Mucosa of descending colon (tissue), 3 donors: Measurements from ENCODE around the gene ILF3. TPM values are rescaled to one million over a fixed set of nuclear protein-coding genes. Genes with fewer than 3 reads are reported as not detected.
"Not testable (repeated sequence)": the region's sequence is repeated elsewhere in the genome, so short reads cannot be mapped to it uniquely, and the experiment has no call there.

Experiments
- ATAC-seq: fragments of 200-7000 bp; cut with Tn5 transposase; one replicate; pipeline ENCODE4 v1.9.1; 2020; ENCODE audit warnings: mild to moderate bottlenecking, moderate library complexity
- DNase-seq, 3 donors: peaks; one replicate each; pipeline ENCODE4 v3.0.0-alpha.2; 2020
- H3K36me3 ChIP-seq: fragments of 200-600 bp; one replicate; pipeline ENCODE4 v1.8.0; 2021; ENCODE audit warnings: low read depth, mild to moderate bottlenecking
- H3K4me1 ChIP-seq: fragments of 200-600 bp; one replicate; pipeline ENCODE4 v1.8.0; 2021; ENCODE audit warnings: low read depth, mild to moderate bottlenecking
- H3K4me3 ChIP-seq: fragments of 200-600 bp; one replicate; pipeline ENCODE4 v1.8.0; 2021; ENCODE audit warnings: mild to moderate bottlenecking
- H3K9me3 ChIP-seq: fragments of 200-600 bp; one replicate; pipeline ENCODE4 v1.8.0; 2021; ENCODE audit warnings: mild to moderate bottlenecking
- CTCF ChIP-seq: fragments of 200-600 bp; IDR thresholded peaks from one replicate; pipeline ENCODE4 v1.8.0; 2022; ENCODE audit warnings: antibody characterized with exemption, mild to moderate bottlenecking
- intact Hi-C, 2 donors: fragments of 100-400 bp; cut with DNase I in 1 of 2; cut with micrococcal nuclease in 1 of 2; formaldehyde crosslinking; loops; one replicate each; pipeline versions ENCODE4 v1.11.0 to v1.11.1; 2022; cut with DNase I, micrococcal nuclease
- total RNA-seq, 3 donors: library from RNA; stranded (reverse); fragmentation: NEBNext Ultra II Directional in 2 of 3; extraction: Animal tissue kit (Norgen Biotek cat#: 25700) in 2 of 3; gene quantifications; one replicate each; pipeline versions ENCODE4 v1.2.1 to v1.2.4, GENCODE V29; 2021 to 2023
- donor health status: DM: no; HTN: no; CAD: no; lungs with moderate emphysema.
- donor health status: DM: no; HTN: no; CAD: no.
- donor health status: DM: no; HTN: yes; CAD: no.

Gene ILF3
- total RNA-seq, 3 donors from 2014 or later, result 151 to 213 (median 178) TPM

DNA sequence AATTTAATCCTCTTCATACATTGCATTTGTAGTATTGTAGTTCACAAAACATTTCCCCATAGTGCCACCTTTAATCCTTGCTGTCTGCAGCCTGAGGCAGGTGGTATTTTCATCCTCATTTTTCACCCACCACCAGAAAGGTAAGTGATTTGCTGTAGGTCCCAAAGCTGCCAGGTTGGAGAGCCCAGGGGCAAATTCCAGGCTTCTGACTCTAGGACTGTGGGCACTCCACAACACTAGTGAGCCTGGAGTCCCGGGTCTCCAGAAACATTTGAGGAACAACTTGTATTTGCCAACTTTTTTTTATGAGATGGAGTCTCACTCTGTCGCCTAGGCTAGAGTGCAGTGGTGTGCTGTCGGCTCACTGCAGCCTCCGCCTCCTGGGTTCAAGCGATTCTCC lies 6.2 kb downstream of the ILF3 start:
- TF ChIP-seq CTCF, result no peak
- Histone ChIP-seq H3K4me3 (no peak overlapping the region), H3K9me3 (no peaks in the 10 kb centered on the region), H3K4me1 (peaks cover 31% of the 10 kb centered on the region), H3K36me3 (no peaks in the 10 kb centered on the region)
- intact Hi-C loops, result no loop called here
- DNase-seq, result no peak
- ATAC-seq, result no peak

GRCh38 chr19:10661946-10662345 lies 7.8 kb downstream of the ILF3 start:
- intact Hi-C loops, result no loop called here
- Histone ChIP-seq H3K9me3 (no peaks in the 10 kb centered on the region), H3K4me3 (no peak overlapping the region), H3K36me3 (no peaks in the 10 kb centered on the region), H3K4me1 (peaks cover 15% of the 10 kb centered on the region)
- ATAC-seq, result no peak
- no peak for DNase-seq
- no peak for TF ChIP-seq CTCF

DNA sequence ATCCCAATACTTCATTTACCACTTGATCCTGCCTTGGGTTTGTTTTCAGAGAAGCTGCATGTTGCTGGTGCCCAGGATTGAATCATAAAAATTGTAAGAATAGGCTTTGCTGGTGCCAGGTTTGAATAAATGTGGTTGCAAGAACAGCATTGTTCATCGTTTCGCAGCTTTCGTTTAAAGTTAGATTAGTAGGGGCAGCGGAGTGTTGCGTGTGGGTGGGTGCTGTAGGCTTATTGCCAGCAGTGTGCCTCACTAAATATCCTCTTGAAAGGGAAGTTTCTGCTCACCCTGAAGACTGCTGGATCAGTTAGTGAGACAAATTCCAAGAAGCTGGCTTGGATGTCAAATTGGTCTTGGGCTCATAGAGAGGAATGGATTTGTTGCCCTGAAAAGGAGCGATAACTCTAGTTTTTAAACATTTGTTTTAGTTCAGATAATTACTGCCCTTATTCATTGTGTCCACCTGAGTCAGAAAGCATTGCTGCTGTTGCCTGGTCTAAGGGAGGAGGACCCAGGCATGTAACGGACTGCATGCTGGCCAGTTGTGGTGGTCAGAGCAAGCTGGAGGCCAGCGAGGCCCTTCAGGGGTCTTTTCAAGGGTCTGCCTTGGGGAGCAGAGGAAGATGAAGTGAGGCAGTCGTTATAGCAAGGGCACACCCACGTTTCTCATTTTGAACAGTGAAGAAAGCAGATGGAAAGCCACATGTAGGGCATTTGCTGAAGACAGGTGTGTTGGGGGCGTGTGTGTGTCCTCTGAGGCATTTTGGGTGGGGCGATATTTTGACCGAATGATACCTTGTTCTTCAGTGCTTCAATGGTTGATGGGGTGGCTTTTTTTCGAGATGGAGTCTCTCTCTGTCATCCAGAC lies 8.5 kb downstream of the ILF3 start:
- H3K4me1 ChIP-seq, result peaks cover 11% of the 10 kb centered on the region
- intact Hi-C loops, result no loop called here
- ATAC-seq, result no peak

GRCh38 chr19:10663252-10663563 lies 9.1 kb downstream of the ILF3 start:
- H3K36me3 ChIP-seq, intact Hi-C loops, DNase-seq, ATAC-seq, H3K4me3 ChIP-seq, H3K9me3 ChIP-seq: not testable (repeated sequence)
- peaks cover 11% of the 10 kb centered on the region for H3K4me1 ChIP-seq

More for the DNA sequence above, 8.5 kb downstream of the ILF3 start:
- no peak overlapping the region for H3K4me3 ChIP-seq
- no peaks in the 10 kb centered on the region for H3K9me3 ChIP-seq
- TF ChIP-seq CTCF, result no peak
- H3K36me3 ChIP-seq, result no peaks in the 10 kb centered on the region
- no peak for DNase-seq

DNA sequence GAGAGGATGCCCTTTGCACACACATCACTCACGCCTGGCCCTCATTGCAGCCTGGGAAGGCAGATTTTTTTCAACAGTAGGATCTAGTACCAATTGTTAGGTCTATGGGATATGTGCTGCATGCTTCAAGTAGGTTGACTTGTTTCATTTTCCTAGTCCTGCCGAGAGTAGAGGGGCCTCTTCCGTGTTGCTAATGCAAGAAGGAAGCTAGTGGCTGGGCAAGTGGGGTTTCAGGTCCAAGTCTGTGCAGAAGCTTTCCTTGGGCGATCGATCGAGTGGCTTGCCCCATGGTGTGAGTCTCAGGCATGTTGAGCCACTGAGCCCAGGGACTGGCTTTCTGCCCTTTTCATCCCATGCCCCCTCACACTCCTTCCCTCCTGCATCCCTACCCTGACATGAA lies 13.7 kb downstream of the ILF3 start:
- no peak for TF ChIP-seq CTCF
- intact Hi-C loops, result no loop called here
- DNase-seq, result no peak
- H3K4me1 ChIP-seq, result peaks cover 6% of the 10 kb centered on the region
- ATAC-seq, result no peak
- no peak overlapping the region for H3K4me3 ChIP-seq
- H3K9me3 ChIP-seq, result no peaks in the 10 kb centered on the region
- H3K36me3 ChIP-seq, result no peaks in the 10 kb centered on the region

DNA sequence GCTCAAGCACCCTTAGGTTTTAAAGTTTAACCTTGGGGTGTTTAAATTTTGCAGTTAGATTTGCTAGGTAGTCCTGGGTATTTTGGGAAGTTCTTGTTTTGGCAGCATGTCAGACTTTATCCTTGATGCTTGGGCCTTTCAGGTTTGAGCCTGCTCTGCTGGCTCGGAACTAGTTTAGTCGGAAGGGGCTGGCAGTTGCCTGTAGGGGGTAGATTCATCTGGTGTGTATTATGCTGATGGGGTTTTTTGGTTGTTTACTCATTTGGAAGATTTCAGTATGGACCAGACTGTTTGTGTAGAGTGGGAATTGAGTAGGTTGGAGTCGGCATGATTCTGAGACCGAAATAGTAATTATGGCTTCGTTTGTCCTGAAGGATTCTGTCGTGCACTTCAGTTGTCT lies 15.1 kb downstream of the ILF3 start:
- peaks cover 5% of the 10 kb centered on the region for H3K4me1 ChIP-seq
- intact Hi-C loops, result no loop called here
- DNase-seq (no peak), ATAC-seq (no peak)
- no peak overlapping the region for H3K4me3 ChIP-seq
- H3K36me3 ChIP-seq, result no peaks in the 10 kb centered on the region
- TF ChIP-seq CTCF, result no peak
- no peaks in the 10 kb centered on the region for H3K9me3 ChIP-seq
